ENCODE data around the gene MRM3.
"Not testable (repeated sequence)": the region's sequence is repeated elsewhere in the genome, so short reads cannot be mapped to it uniquely, and the experiment has no call there.

The MRM3 gene

GRCh38 chr17:755319-755961 lies 26.7 kb upstream of the MRM3 start:
- not testable (repeated sequence) for DNase-seq

- not testable (repeated sequence) for DNase-seq
These were observed 26.1 kb upstream of the MRM3 start for GRCh38 chr17:756010-756567.

- no peak for DNase-seq
These were observed 22.2 kb upstream of the MRM3 start for GRCh38 chr17:759964-760363.

- DNase-seq: no peak
These were observed 21.8 kb upstream of the MRM3 start for GRCh38 chr17:760371-760770.

- DNase-seq: no peak
These were observed 15.1 kb upstream of the MRM3 start for GRCh38 chr17:767076-767475.

GRCh38 chr17:773016-773415 lies 9.1 kb upstream of the MRM3 start:
- DNase-seq: no peak

- no peak for DNase-seq
These were observed 8.5 kb upstream of the MRM3 start for GRCh38 chr17:773467-774312.

- no peak for DNase-seq
These were observed 7.9 kb upstream of the MRM3 start for GRCh38 chr17:774313-774584.

- no peak for DNase-seq
These were observed 4.1 kb upstream of the MRM3 start for GRCh38 chr17:778096-778495.

GRCh38 chr17:784143-784542 lies 2.0 kb downstream of the MRM3 start:
- no peak for DNase-seq

- not testable (repeated sequence) for DNase-seq
These were observed 3.7 kb downstream of the MRM3 start for GRCh38 chr17:785901-786300.

- DNase-seq: no peak
These were observed 5.6 kb downstream of the MRM3 start for GRCh38 chr17:787641-788221.

- no peak for DNase-seq
These were observed 6.4 kb downstream of the MRM3 start for GRCh38 chr17:788551-788950.

GRCh38 chr17:789160-789840 lies 7.1 kb downstream of the MRM3 start:
- no peak for DNase-seq

- DNase-seq: not testable (repeated sequence)
These were observed 8.0 kb downstream of the MRM3 start for GRCh38 chr17:789931-790873.

- DNase-seq: not testable (repeated sequence)
These were observed 8.7 kb downstream of the MRM3 start for GRCh38 chr17:790874-791247.

- no peak for DNase-seq
These were observed 9.7 kb downstream of the MRM3 start for GRCh38 chr17:791829-792228.

- no peak for DNase-seq
These were observed 10.1 kb downstream of the MRM3 start for GRCh38 chr17:792277-792676.

GRCh38 chr17:794876-795275 lies 12.7 kb downstream of the MRM3 start:
- DNase-seq: peak; percentile 90

- no peak for DNase-seq
These were observed 13.1 kb downstream of the MRM3 start for GRCh38 chr17:795276-795675.

GRCh38 chr17:795721-796120 lies 13.6 kb downstream of the MRM3 start:
- DNase-seq: no peak

GRCh38 chr17:796609-797008 lies 14.5 kb downstream of the MRM3 start:
- no peak for DNase-seq

Measured in right hindlimb (tissue), 1 donor.